AG09309 (cell line): Measurements from ENCODE around the gene DUOXA2.
"Not testable (repeated sequence)": the region's sequence is repeated elsewhere in the genome, so short reads cannot be mapped to it uniquely, and the experiment has no call there.

Experiments
- DNase-seq: peaks from one replicate; pipeline ENCODE4 v3.0.0-alpha.2; 2010; ENCODE audit warnings: low read depth
- H3K4me3 ChIP-seq: 2 replicates; pipeline ENCODE4 v1.5.1; 2011; ENCODE audit warnings: mild to moderate bottlenecking, low read depth, low read length, moderate library complexity; ENCODE audit not compliant: control insufficient read depth
- TF ChIP-seq, protein P1 (sequence below): IDR thresholded peaks from 2 replicates; pipeline ENCODE4 v1.5.1; 2011; ENCODE audit warnings: mild to moderate bottlenecking, low read depth, low read length, inconsistent platforms; ENCODE audit not compliant: insufficient read depth, control insufficient read depth; ENCODE audit errors: missing control alignments

The DUOXA2 gene

DNA sequence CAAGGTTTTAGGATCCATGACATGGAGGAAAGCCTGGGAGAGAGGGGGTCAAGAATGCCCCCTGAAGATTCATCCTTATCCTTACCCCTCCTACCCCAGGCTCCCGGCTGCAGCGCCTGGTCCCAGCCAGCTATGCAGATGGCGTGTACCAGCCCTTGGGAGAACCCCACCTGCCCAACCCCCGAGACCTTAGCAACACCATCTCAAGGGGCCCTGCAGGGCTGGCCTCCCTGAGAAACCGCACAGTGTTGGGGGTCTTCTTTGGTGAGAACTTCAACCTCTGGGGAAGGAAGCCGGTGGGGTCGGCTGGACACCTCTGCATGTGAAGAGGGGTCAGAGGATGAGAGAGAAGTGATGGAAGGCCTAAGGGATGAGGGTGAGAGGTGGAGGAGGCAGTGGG, 19.9 kb downstream of the DUOXA2 start:
- TF ChIP-seq, protein P1, sequence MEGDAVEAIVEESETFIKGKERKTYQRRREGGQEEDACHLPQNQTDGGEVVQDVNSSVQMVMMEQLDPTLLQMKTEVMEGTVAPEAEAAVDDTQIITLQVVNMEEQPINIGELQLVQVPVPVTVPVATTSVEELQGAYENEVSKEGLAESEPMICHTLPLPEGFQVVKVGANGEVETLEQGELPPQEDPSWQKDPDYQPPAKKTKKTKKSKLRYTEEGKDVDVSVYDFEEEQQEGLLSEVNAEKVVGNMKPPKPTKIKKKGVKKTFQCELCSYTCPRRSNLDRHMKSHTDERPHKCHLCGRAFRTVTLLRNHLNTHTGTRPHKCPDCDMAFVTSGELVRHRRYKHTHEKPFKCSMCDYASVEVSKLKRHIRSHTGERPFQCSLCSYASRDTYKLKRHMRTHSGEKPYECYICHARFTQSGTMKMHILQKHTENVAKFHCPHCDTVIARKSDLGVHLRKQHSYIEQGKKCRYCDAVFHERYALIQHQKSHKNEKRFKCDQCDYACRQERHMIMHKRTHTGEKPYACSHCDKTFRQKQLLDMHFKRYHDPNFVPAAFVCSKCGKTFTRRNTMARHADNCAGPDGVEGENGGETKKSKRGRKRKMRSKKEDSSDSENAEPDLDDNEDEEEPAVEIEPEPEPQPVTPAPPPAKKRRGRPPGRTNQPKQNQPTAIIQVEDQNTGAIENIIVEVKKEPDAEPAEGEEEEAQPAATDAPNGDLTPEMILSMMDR = no peak

DNA sequence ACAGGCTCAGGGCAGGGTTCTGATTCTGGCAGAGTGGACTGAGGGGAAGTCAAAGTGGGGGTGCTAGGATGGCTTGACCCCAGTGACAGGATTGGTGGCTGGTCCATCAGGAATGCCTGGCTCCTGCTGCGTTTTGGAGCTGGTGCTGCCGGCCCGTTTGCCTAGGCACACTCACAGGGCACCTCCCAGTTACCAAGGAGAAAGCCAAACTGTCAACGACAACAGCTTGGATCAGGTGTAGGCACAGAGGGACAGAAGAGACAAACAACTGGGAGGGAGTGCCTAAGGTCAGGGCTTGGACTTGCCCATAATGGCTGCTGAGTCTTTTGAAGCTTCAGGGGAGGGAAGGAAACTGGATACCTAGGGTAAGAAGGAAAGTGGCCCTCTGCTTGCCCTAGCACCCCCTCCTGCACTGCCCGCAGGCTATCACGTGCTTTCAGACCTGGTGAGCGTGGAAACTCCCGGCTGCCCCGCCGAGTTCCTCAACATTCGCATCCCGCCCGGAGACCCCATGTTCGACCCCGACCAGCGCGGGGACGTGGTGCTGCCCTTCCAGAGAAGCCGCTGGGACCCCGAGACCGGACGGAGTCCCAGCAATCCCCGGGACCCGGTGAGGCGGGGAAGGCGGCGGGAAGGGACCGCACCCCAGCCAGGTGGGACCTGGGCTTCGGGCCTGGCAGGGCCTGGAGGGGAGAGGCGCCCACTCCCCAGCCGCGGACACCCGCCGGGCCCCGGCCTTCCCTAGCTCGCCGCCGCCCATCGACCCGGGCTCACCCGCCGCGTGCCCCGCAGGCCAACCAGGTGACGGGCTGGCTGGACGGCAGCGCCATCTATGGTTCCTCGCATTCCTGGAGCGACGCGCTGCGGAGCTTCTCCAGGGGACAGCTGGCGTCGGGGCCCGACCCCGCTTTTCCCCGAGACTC, 20.8 kb downstream of the DUOXA2 start:
- H3K4me3 ChIP-seq = no peak overlapping the region
- DNase-seq = no peak
- TF ChIP-seq, protein P1 = no peak

More for the DNA sequence above, 19.9 kb downstream of the DUOXA2 start:
- no peak overlapping the region for H3K4me3 ChIP-seq
- DNase-seq = no peak

DNA sequence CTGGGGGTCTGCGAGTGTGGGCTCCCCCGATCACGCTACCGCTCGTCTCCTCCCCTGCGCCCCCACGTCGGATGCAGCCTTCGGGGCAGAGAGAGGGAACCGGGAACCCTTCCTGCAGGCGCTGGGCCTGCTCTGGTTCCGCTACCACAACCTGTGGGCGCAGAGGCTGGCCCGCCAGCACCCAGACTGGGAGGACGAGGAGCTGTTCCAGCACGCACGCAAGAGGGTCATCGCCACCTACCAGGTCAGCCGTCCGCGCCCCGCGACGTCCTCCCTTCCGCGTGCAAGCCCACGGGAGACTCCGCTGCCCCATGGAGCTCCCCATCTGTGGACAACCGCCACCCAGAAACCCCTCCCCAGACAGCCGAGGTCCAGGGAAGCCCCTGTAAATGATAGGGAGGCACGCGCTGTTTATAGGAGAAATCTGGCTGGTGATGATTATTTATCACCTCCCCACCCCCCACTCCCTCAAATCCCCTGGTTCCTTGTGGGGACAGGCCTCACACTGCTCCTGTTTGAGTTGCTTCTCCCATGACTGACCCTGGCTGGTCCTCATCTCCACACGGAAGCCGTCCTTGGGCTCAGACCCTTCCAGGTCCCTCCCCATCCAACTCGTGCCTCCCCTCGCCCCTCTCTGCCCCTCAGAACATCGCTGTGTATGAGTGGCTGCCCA, 21.7 kb downstream of the DUOXA2 start:
- not testable (repeated sequence) for H3K4me3 ChIP-seq, DNase-seq

DNA sequence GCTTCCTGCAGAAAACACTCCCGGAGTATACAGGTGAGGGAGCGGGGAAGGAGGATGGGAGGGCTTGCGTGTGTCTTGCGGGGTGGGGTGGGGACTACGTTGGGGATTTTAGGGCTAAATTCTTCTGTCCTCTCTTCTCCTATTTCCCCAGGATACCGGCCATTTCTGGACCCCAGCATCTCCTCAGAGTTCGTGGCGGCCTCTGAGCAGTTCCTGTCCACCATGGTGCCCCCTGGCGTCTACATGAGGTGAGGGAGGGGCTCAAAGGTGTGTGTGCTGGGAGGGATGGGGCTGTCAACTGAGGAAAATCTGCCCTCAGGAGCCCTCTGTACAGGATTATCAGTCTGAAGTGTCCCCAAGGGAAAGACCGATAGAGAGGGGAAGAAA, 22.2 kb downstream of the DUOXA2 start:
- TF ChIP-seq, protein P1 = peak; percentile 15
- no peak for DNase-seq
- no peak overlapping the region for H3K4me3 ChIP-seq

DNA sequence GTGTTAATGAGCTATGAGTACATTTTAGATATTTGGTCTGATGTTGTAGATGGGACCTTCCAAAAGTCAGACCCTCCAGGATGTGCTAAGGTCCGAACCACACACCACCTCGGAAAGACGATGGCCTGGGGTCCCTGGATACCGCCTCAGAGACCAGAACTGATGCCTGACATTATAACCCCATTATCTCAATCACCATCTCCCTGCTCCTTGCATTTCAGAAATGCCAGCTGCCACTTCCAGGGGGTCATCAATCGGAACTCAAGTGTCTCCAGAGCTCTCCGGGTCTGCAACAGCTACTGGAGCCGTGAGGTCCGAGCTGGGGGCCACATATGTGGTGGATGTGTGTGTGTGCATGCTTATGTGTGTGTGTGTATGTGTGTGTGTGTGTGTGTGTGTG, 23.6 kb downstream of the DUOXA2 start:
- no peak overlapping the region for H3K4me3 ChIP-seq
- TF ChIP-seq, protein P1 = no peak
- no peak for DNase-seq

DNA sequence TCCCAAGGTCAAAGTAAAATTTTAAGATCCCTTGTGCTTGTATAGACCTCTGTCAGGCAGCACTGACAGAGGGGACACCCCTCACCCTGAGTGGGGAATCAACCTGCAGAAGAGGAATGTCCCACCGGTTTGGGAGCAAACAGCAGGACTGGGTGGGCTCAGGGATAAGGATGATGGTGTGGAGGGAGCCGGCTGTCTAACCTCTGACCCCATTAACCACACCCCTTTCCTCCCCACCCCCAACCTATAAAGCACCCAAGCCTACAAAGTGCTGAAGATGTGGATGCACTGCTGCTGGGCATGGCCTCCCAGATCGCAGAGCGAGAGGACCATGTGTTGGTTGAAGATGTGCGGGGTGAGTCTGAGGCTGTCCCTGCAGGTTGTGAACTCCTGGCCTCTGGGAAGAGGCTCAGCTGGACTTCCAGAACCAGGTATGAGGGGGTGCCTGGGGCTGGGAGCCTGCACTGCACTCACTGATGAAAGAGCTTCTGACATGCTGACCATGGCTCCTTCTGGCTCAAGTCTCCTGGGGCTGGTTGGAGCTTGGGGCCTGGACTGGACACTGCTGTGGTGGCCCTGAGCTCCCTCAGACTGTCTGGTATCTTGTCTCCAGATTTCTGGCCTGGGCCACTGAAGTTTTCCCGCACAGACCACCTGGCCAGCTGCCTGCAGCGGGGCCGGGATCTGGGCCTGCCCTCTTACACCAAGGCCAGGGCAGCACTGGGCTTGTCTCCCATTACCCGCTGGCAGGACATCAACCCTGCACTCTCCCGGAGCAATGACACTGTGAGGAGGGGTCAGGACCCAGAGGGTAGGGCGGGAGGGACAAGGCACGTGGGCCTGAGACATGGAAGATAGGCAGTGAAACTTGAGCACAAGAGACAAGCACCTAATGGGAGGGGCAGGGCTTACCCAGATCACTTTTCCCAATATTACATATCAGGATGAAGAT, 25.0 kb downstream of the DUOXA2 start:
- no peak for DNase-seq
- no peak overlapping the region for H3K4me3 ChIP-seq
- TF ChIP-seq, protein P1 = no peak
